Muscle layer of colon (tissue), 2 donors: ENCODE results near the gene NME8.

Experiments
- H3K27ac ChIP-seq: one replicate; pipeline ENCODE4 v1.7.0; 2013; ENCODE audit warnings: low read depth, mild to moderate bottlenecking, low read length, moderate library complexity
- H3K27me3 ChIP-seq, 2 donors: one replicate each; pipeline ENCODE4 v1.7.0; 2013; ENCODE audit warnings: low read length in 2 of 2, mild to moderate bottlenecking in 2 of 2; ENCODE audit not compliant: insufficient read depth in 2 of 2, control insufficient read depth in 1 of 2
- H3K36me3 ChIP-seq: one replicate; pipeline ENCODE4 v1.7.0; 2013; ENCODE audit warnings: mild to moderate bottlenecking, low read length; ENCODE audit not compliant: insufficient read depth
- H3K4me1 ChIP-seq: one replicate; pipeline ENCODE4 v1.7.0; 2013; ENCODE audit warnings: mild to moderate bottlenecking, low read length; ENCODE audit not compliant: insufficient read depth
- H3K4me3 ChIP-seq, 2 donors: one replicate each; pipeline ENCODE4 v1.7.0; 2013; ENCODE audit warnings: low read length in 2 of 2, low read depth in 1 of 2, mild to moderate bottlenecking in 1 of 2, moderate library complexity in 1 of 2
- H3K9ac ChIP-seq: one replicate; pipeline ENCODE4 v1.7.0; 2013; ENCODE audit warnings: low read length
- H3K9me3 ChIP-seq: one replicate; pipeline ENCODE4 v1.7.0; 2013; ENCODE audit warnings: mild to moderate bottlenecking, low read length
- donor health status: abdominal sarcoma.
- donor health status: Adenocarcinoma of cecum.

Gene NME8

GRCh38 chr7:37923996-37924395, 75.6 kb downstream of the NME8 start:
- no peak overlapping the region for H3K27ac ChIP-seq

GRCh38 chr7:37924491-37925041, 76.2 kb downstream of the NME8 start:
- Histone ChIP-seq H3K27me3 (peaks cover 0 to 9% of the 10 kb centered on the region in 2 donors), H3K27ac (no peak overlapping the region), H3K9me3 (no peaks in the 10 kb centered on the region)

More at GRCh38 chr7:37923996-37924395, 75.6 kb downstream of the NME8 start:
- no peak overlapping the region for H3K4me3 ChIP-seq
- H3K9me3 ChIP-seq: no peaks in the 10 kb centered on the region
- H3K27me3 ChIP-seq: peaks cover 0 to 13% of the 10 kb centered on the region in 2 donors
- H3K9ac ChIP-seq: no peak overlapping the region
- no peaks in the 10 kb centered on the region for H3K36me3 ChIP-seq
- no peaks in the 10 kb centered on the region for H3K4me1 ChIP-seq

GRCh38 chr7:37925620-37926019, 77.2 kb downstream of the NME8 start:
- Histone ChIP-seq H3K27ac (no peak overlapping the region), H3K4me1 (no peaks in the 10 kb centered on the region), H3K27me3 (peaks cover 0 to 6% of the 10 kb centered on the region in 2 donors), H3K9ac (no peak overlapping the region), H3K9me3 (no peaks in the 10 kb centered on the region), H3K36me3 (no peaks in the 10 kb centered on the region), H3K4me3 (no peak overlapping the region)

More at GRCh38 chr7:37924491-37925041, 76.2 kb downstream of the NME8 start:
- no peaks in the 10 kb centered on the region for H3K4me1 ChIP-seq
- H3K36me3 ChIP-seq: no peaks in the 10 kb centered on the region
- no peak overlapping the region for H3K9ac ChIP-seq
- no peak overlapping the region for H3K4me3 ChIP-seq

- H3K9me3 ChIP-seq: no peaks in the 10 kb centered on the region
- no peaks in the 10 kb centered on the region for H3K27me3 ChIP-seq
- H3K27ac ChIP-seq: no peak overlapping the region
- H3K4me3 ChIP-seq: no peak overlapping the region
- H3K36me3 ChIP-seq: no peaks in the 10 kb centered on the region
- no peaks in the 10 kb centered on the region for H3K4me1 ChIP-seq
- no peak overlapping the region for H3K9ac ChIP-seq
These were observed 79.5 kb downstream of the NME8 start for GRCh38 chr7:37927773-37928444.

- no peaks in the 10 kb centered on the region for H3K27me3 ChIP-seq
- H3K4me3 ChIP-seq: no peak overlapping the region
- H3K4me1 ChIP-seq: no peaks in the 10 kb centered on the region
- H3K9ac ChIP-seq: no peak overlapping the region
- no peaks in the 10 kb centered on the region for H3K9me3 ChIP-seq
- no peak overlapping the region for H3K27ac ChIP-seq
- no peaks in the 10 kb centered on the region for H3K36me3 ChIP-seq
These were observed 80.5 kb downstream of the NME8 start for GRCh38 chr7:37928878-37929277.

GRCh38 chr7:37930226-37930948, 82.0 kb downstream of the NME8 start:
- no peak overlapping the region for H3K27ac ChIP-seq
- H3K27me3 ChIP-seq: no peaks in the 10 kb centered on the region
- H3K4me3 ChIP-seq: no peak overlapping the region
- no peaks in the 10 kb centered on the region for H3K4me1 ChIP-seq
- no peak overlapping the region for H3K9ac ChIP-seq
- no peaks in the 10 kb centered on the region for H3K36me3 ChIP-seq
- H3K9me3 ChIP-seq: no peaks in the 10 kb centered on the region

- no peaks in the 10 kb centered on the region for H3K4me1 ChIP-seq
- H3K9me3 ChIP-seq: no peaks in the 10 kb centered on the region
- H3K4me3 ChIP-seq: no peak overlapping the region
- no peaks in the 10 kb centered on the region for H3K27me3 ChIP-seq
- no peaks in the 10 kb centered on the region for H3K36me3 ChIP-seq
- H3K9ac ChIP-seq: no peak overlapping the region
- no peak overlapping the region for H3K27ac ChIP-seq
These were observed 84.1 kb downstream of the NME8 start for GRCh38 chr7:37932543-37932942.

GRCh38 chr7:37933018-37933566, 84.7 kb downstream of the NME8 start:
- Histone ChIP-seq H3K9ac (no peak overlapping the region), H3K4me3 (no peak overlapping the region), H3K9me3 (no peaks in the 10 kb centered on the region), H3K4me1 (no peaks in the 10 kb centered on the region), H3K27me3 (no peaks in the 10 kb centered on the region), H3K27ac (no peak overlapping the region), H3K36me3 (no peaks in the 10 kb centered on the region)

GRCh38 chr7:37942934-37943610, 94.7 kb downstream of the NME8 start:
- H3K4me3 ChIP-seq: no peak overlapping the region
- H3K4me1 ChIP-seq: peaks cover 7% of the 10 kb centered on the region
- H3K9me3 ChIP-seq: no peaks in the 10 kb centered on the region
- no peak overlapping the region for H3K27ac ChIP-seq
- no peaks in the 10 kb centered on the region for H3K27me3 ChIP-seq
- no peaks in the 10 kb centered on the region for H3K36me3 ChIP-seq
- H3K9ac ChIP-seq: no peak overlapping the region

GRCh38 chr7:37943905-37944736, 95.7 kb downstream of the NME8 start:
- H3K4me1 ChIP-seq: peaks cover 7% of the 10 kb centered on the region
- H3K27me3 ChIP-seq: no peaks in the 10 kb centered on the region
- H3K4me3 ChIP-seq: no peak overlapping the region
- H3K9me3 ChIP-seq: no peaks in the 10 kb centered on the region
- no peaks in the 10 kb centered on the region for H3K36me3 ChIP-seq
- H3K9ac ChIP-seq: no peak overlapping the region
- no peak overlapping the region for H3K27ac ChIP-seq

GRCh38 chr7:37944737-37945054, 96.3 kb downstream of the NME8 start:
- Histone ChIP-seq H3K27ac (no peak overlapping the region), H3K9ac (no peak overlapping the region), H3K4me3 (no peak overlapping the region), H3K9me3 (no peaks in the 10 kb centered on the region), H3K27me3 (no peaks in the 10 kb centered on the region), H3K36me3 (no peaks in the 10 kb centered on the region), H3K4me1 (peaks cover 7% of the 10 kb centered on the region)
